AG08396 (cell line): ENCODE data around the gene TMEM239.
"Not testable (repeated sequence)": the region's sequence is repeated elsewhere in the genome, so short reads cannot be mapped to it uniquely, and the experiment has no call there.

Experiments used
- DNase-seq: peaks from one replicate; pipeline ENCODE4 v3.0.0; 2012; ENCODE audit warnings: low spot score, mixed read lengths

Gene TMEM239

GRCh38 chr20:2816030-2816582 is at the start of gene TMEM239:
TSS of gene TMEM239 (plus strand) at chr20:2816364. CDS start at chr20:2816555, 191 bp downstream.
- no peak for DNase-seq

DNA sequence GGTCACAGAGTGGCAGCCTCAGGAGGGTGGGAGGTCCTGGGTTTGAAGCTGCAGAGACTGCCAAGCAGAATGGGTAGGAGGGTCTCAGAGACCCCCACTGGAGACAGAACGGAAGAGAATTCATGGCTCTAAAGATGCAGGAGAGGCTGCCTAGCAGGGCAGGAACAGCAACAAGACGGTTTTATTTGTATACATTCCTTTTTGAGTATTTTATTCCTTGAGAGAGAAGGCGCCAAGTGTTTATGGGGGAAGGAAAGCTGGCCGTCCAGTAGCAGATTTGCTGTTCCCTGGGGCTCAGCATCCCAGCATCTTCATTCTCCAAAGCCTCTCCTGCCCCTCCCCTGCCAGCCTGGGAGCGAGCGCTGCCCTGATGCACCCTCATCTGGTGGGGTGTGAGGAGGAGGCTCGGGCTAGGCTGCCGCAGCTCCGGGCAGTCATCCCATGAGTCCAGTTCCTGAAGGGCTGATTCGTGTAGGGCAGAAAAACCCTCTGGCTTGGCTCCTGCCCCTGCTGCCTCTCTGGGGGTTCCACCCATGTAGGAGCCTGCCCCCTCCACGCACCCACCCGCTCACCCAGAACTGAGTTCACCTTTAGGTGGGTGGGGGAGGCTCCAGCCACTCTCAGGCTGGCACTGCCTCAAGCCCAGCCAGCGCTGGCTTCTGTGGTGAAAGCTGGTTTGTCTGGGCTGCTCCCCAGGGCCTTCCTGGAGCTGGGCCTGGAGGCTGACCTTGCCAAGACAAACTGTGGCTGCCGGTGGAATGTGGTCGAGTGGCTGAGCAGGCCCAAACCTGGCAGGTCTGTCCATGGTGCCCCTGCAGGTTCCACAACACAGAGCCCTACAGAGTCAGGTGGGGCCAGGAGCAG is 48.2 kb upstream of the TMEM239 start:
- DNase-seq, result peak; percentile 72

- no peak for DNase-seq
These were observed 47.5 kb upstream of the TMEM239 start for GRCh38 chr20:2768632-2769015.

DNA sequence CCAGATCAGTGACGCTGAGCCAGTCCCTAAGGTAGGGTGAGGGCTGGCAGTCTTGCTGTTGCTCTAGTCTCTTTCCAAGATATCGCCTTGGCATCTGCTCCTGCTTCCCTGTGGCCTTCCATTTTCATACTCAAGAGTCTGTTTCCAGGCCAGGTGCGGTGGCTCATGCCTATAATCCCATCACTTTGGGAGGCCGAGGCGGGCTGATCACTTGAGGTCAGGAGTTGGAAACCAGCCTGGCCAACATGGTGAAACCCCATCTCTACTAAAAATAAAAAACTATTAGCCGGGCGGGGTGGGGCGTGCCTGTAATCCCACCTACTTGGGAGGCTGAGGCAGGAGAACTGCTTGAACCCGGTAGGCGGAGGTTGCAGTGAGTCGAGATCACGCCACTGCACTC is 46.1 kb upstream of the TMEM239 start:
- DNase-seq, result not testable (repeated sequence)

GRCh38 chr20:2771631-2772080 is 44.5 kb upstream of the TMEM239 start:
- no peak for DNase-seq

DNA sequence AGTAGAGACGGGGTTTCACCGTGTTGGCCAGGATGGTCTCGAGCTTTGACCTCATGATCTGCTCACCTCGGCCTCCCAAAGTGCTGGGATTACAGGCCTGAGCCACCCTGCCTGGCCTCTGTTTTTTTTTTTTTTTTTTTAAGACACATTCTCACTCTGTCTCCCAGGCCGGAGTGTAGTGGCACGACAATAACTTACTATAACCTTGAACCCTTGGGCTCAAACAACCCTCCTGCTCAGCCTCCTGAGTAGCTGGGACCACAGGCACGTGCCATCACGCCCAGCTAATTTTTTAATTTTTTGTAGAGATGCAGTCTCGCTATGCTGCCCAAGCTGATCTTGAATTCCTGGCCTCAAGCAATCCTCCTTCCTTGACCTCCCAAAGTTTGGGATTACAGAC is 42.4 kb upstream of the TMEM239 start:
- no peak for DNase-seq

- DNase-seq, result no peak
These were observed 41.0 kb upstream of the TMEM239 start for GRCh38 chr20:2775139-2775538.

GRCh38 chr20:2778602-2779321 is 37.4 kb upstream of the TMEM239 start:
- no peak for DNase-seq

DNA sequence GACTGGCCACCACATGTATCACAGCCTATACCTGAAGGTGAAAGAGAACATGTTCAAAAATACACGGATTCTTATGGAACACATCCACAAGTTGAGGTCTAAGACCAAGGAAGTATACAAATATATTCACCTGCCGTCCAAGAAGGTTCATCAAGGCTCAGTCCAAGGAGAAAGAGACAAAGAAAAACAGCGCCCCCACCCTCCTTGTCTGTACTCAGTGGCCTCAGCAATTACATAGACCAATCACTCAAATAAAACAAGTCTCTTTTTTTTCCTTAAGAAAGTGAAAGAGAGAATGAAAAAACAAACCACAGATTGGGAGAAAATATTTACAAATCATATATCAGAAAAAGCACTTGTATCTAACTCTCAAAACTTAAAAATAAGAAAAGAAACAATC is 35.2 kb upstream of the TMEM239 start:
- DNase-seq, result no peak

DNA sequence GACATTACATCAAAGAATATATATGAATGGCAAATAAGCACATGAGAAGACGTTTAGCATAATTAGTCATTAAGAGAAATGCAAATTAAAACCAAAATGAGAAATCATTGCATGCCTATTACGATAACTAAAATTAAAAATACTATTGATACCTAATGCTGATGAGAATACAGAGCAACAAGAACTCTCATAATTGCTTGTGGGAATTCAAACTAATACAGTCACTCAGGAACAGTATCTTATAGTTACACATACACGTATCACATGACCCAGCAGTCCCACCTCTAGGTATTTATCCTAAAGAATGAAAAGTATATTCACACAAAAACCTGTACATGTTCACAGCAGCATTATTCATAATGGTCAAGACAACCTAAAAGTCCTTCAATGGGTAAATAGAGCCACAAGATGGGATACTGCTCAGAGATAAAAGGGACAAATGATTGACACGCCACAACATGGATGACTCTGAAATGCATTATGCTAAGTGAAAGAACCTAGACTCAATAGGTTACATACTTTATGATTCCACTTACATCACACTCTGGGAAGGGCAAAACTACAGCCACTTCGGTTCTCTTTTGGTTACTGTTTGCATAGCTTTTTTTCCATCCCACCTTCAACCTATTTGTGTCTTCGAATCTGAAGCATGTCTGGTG is 32.1 kb upstream of the TMEM239 start:
- DNase-seq, result no peak

DNA sequence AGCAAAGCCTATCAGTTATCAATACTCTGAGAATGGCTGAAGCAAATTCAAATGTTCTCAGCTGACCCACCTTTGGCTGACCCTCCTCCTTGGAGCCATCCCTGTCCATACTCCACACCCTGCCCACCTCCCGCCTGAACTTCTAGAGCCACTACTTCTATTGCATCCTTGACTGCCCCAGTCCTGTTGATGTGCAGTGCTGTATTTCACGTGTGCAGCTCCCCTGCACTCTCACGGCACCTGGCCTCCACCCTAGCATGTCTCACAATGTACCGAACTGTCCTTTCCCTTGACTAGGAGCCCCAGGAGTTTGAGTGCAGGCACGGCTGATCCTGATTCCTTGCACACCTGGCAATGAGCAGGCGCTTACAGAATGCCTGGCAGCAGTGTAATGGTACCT is 22.7 kb upstream of the TMEM239 start:
- no peak for DNase-seq

DNA sequence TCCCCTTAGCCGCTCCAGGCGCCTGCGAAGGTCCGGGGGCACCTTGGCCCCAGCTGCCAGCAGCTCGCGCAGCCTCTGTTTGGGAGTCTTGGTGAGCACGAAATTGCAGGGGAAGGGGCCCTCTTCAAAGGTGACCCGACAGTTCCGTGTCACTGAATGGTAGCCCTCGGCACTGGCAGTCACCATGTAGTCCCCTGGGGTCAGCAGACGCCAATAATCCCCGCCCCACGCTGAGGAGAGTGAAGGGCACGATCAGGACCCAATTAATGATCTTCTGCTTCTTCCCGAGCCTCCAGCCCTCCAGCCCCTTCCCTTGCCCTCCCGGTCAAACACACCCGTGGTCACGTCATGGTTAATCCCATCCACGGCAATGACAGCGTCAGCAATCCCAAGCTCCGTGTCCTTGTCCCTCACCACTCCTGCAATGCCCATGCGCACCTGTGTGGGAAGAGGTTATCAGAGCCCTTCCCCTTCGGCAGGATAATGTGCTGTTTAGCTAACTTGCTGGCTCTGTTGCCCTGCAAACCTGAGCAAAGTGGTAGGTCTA is 21.9 kb upstream of the TMEM239 start:
- no peak for DNase-seq

GRCh38 chr20:2794866-2795447 is 21.2 kb upstream of the TMEM239 start:
- DNase-seq, result no peak

- no peak for DNase-seq
These were observed 20.7 kb upstream of the TMEM239 start for GRCh38 chr20:2795451-2795850.

DNA sequence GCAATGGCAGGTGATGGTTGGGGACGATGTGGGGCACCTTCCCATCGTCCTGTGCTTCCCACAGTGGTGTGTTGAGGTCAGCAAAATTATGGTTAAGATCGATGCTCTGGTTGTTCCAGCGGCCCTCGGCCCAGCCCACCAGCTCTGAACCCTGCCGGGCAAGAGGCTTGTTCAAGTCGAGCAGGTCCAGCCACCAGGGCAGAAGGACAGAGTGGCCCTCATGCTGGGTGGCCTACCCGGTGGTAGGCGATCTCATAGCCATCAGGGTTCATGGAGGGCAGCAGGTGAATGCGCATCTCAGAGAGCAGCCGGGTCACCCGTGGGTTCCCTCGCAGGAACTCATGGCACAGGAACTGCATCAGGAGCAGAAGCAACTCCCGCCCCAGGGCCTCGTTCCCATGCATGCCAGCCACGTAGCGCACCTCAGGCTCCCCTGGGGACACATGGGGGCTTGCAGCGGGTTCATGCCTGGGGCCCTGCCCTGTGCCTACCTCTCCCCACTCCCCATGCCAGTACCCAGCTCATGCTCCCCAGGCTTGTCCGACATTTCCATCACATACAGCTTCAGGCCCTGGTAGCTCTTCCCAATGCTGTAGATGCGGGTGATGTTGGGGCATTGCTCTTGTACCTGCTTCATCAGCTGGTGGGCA is 20.0 kb upstream of the TMEM239 start:
- DNase-seq, result no peak

DNA sequence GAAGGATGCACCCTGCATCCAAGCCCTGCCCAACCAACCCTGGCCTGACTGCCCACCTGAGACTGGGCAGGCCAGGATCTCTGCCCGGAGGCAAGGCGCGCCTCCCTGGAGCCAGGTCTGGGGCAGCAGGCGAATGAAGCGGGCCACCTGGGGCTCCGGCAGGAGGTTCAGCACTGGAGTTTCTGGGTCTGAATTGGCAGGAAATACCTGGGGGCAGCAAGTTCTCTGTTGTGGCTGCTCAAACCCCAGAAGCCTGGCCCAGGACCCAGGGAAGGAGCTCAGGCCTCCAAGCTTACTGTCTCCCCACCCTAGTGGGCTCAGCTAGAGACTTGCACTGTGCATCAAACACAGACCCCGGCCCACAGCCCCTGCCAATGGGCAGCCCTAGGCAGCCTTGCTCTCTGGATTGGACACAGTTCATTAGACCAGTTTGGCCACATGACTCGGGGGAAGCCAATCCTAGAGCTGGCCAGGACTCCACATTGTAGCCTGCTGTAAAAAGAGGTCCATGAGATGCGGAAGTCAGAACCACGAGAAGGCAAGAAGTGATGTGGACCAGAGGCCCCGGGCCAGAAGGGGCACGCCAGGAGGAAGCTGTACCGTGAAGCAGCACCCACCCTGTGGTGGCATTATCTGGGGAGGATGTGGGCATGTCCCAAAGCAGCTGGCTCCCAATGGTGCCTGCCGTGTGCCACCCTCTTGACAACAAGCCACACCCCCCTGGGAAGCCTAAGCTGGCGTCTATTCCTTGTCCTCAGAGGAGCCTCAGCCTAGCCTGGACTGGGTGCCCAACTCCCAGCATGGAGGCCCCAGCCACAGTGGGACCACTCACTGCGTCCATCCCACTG is 18.8 kb upstream of the TMEM239 start:
- peak; percentile 12 for DNase-seq

- DNase-seq, result no peak
These were observed 17.9 kb upstream of the TMEM239 start for GRCh38 chr20:2798095-2798805.

GRCh38 chr20:2798814-2799213 is 17.4 kb upstream of the TMEM239 start:
- DNase-seq, result peak; percentile 34

DNA sequence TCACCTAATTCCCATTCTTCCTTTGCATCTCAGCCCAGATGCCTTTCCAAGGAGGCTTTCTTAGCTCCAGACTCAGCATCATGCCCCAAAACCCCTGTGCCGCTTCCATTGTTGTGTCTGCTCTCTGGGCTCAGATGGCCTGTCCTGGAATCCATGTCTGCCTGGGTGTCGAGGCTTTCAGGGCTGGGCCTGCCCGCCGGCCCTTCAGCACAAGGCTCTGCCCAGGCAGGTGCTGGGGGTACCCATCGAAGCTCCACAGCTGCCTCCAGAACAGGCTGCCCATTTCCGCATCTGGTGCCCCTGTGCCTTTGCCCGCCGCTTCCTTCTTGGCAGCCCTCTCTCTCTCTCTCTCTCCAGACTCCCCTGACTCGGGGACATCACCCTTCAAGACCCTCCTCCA is 16.9 kb upstream of the TMEM239 start:
- DNase-seq, result no peak
